HEK293 (cell line): ENCODE results near the gene ST6GALNAC6.

Experiments used
- HOXC10 ChIP-seq: sonication (generic); formaldehyde crosslinking; IDR thresholded peaks from 2 replicates; pipeline ENCODE4 v1.8.1; 2023; ENCODE audit warnings: mild to moderate bottlenecking, missing genetic modification reagents
- PBX3 ChIP-seq: sonication (generic); formaldehyde crosslinking; IDR thresholded peaks from 2 replicates; pipeline ENCODE4 v1.8.1; 2022; ENCODE audit warnings: mild to moderate bottlenecking, moderate library complexity, missing genetic modification reagents
- ZNF580 ChIP-seq: fragments of 450-650 bp; formaldehyde crosslinking; IDR thresholded peaks from 2 replicates; pipeline ENCODE4 v1.5.1; 2016; ENCODE audit warnings: missing biosample characterization, missing genetic modification characterization

- TF ChIP-seq ZNF580 (tag by site-specific recombination): no peak
- no peak for TF ChIP-seq HOXC10 (CRISPR knock-in tag)
- TF ChIP-seq PBX3 (CRISPR knock-in tag): no peak
Observed at GRCh38 chr9:127923046-127923445, 23.6 kb upstream of the ST6GALNAC6 start.
